IMR-90 (cell line): Measurements from ENCODE around the gene LTBP1. TPM values are rescaled to one million over a fixed set of nuclear protein-coding genes. Genes with fewer than 3 reads are reported as not detected.

ENCODE experiments used
- ATAC-seq: fragments of 200-7000 bp; cut with Tn5 transposase; 2 replicates; pipeline ENCODE4 v1.9.1; 2020; ENCODE audit warnings: low read depth, mild to moderate bottlenecking, moderate library complexity
- BruUV-seq: library from RNA; stranded (reverse); fragments of 400-500 nt; replicated peaks from 2 replicates; lab custom pipeline; 2021; lab: Mats Ljungman, UMichigan
- CTCF ChIA-PET: fragments of 300-600 bp; formaldehyde crosslinking; extraction: SDS; loops from one replicate; lab custom pipeline; 2021; ENCODE audit warnings: antibody characterized with exemption; lab: Yijun Ruan, JAX
- POLR2A ChIA-PET: fragments of 300-600 bp; sonication (Branson Sonifier 250); formaldehyde crosslinking; loops from one replicate; lab custom pipeline; 2022; ENCODE audit warnings: antibody characterized with exemption; ENCODE audit not compliant: unreplicated experiment; lab: Charles Lee
- DNase-seq: peaks from one replicate; pipeline ENCODE4 v3.0.0; 2013
- H2AFZ ChIP-seq: replicated peaks from 2 replicates; pipeline ENCODE3; 2013; ENCODE audit warnings: low read length, mild to moderate bottlenecking; ENCODE audit not compliant: poor library complexity
- H2AK5ac ChIP-seq: 2 replicates; pipeline ENCODE4 v1.6.1; 2013; ENCODE audit warnings: low read depth, low read length, inconsistent platforms
- H2AK9ac ChIP-seq: replicated peaks from 2 replicates; pipeline ENCODE3; 2013; ENCODE audit warnings: mild to moderate bottlenecking, low read depth, low read length, moderate library complexity; ENCODE audit not compliant: poor library complexity
- H2BK120ac ChIP-seq: 2 replicates; pipeline ENCODE4 v1.6.1; 2013; ENCODE audit warnings: low read depth, low read length, inconsistent platforms
- H2BK15ac ChIP-seq: 3 replicates; pipeline ENCODE4 v1.6.1; 2013; ENCODE audit warnings: low read depth, low read length, inconsistent platforms
- H2BK20ac ChIP-seq: 2 replicates; pipeline ENCODE4 v1.6.1; 2013; ENCODE audit warnings: low read depth, mild to moderate bottlenecking, inconsistent platforms, low read length, moderate library complexity
- H2BK5ac ChIP-seq: 2 replicates; pipeline ENCODE4 v1.6.1; 2013; ENCODE audit warnings: mild to moderate bottlenecking, low read depth, low read length, inconsistent platforms; ENCODE audit not compliant: poor library complexity, severe bottlenecking
- H3K14ac ChIP-seq: replicated peaks from 2 replicates; pipeline ENCODE4 v1.6.1; 2013; ENCODE audit warnings: low read depth, low read length, inconsistent platforms
- H3K18ac ChIP-seq: 2 replicates; pipeline ENCODE4 v1.6.1; 2013; ENCODE audit warnings: low read depth, low read length, control low read depth
- H3K23ac ChIP-seq: 2 replicates; pipeline ENCODE4 v1.6.1; 2013; ENCODE audit warnings: low read depth, low read length, inconsistent platforms
- H3K27ac ChIP-seq: 2 replicates; pipeline ENCODE4 v1.5.1; 2013; ENCODE audit warnings: mild to moderate bottlenecking, control low read depth, low read length; ENCODE audit not compliant: insufficient read depth
- H3K27me3 ChIP-seq: 2 replicates; pipeline ENCODE4 v1.6.1; 2013; ENCODE audit warnings: low read length; ENCODE audit not compliant: control insufficient read depth, insufficient read depth
- H3K36me3 ChIP-seq: 2 replicates; pipeline ENCODE4 v1.6.1; 2013; ENCODE audit warnings: low read length, mixed read lengths; ENCODE audit not compliant: control insufficient read depth, insufficient read depth
- H3K4ac ChIP-seq: 2 replicates; pipeline ENCODE4 v1.6.1; 2013; ENCODE audit warnings: low read depth, low read length, inconsistent platforms
- H3K4me1 ChIP-seq: 2 replicates; pipeline ENCODE4 v1.6.1; 2013; ENCODE audit warnings: low read length, mixed read lengths; ENCODE audit not compliant: control insufficient read depth, insufficient read depth
- H3K4me2 ChIP-seq: 2 replicates; pipeline ENCODE4 v1.6.1; 2013; ENCODE audit warnings: low read depth, mild to moderate bottlenecking, control low read depth, low read length, moderate library complexity
- H3K4me3 ChIP-seq: 2 replicates; pipeline ENCODE4 v1.5.1; 2013; ENCODE audit warnings: low read depth, mild to moderate bottlenecking, control low read depth, low read length, moderate library complexity; ENCODE audit not compliant: insufficient read depth
- H3K56ac ChIP-seq: 2 replicates; pipeline ENCODE4 v1.6.1; 2013; ENCODE audit warnings: low read length, inconsistent platforms; ENCODE audit not compliant: insufficient read depth; ENCODE audit errors: extremely low read depth
- H3K79me1 ChIP-seq, 2 experiments: 2 replicates each; pipeline ENCODE4 v1.6.1; 2013; ENCODE audit warnings: low read length in 2 of 2, inconsistent platforms in 1 of 2, low read depth in 1 of 2
- H3K9ac ChIP-seq: 2 replicates; pipeline ENCODE4 v1.6.1; 2013; ENCODE audit warnings: low read depth, low read length, control low read depth
- H3K9me1 ChIP-seq: 2 replicates; pipeline ENCODE4 v1.6.1; 2013; ENCODE audit warnings: low read length, inconsistent platforms; ENCODE audit not compliant: insufficient read depth
- H3K9me3 ChIP-seq: 2 replicates; pipeline ENCODE4 v1.6.1; 2013; ENCODE audit warnings: low read length; ENCODE audit not compliant: control insufficient read depth, insufficient read depth
- H4K20me1 ChIP-seq: 2 replicates; pipeline ENCODE4 v1.6.1; 2013; ENCODE audit warnings: low read length, inconsistent platforms; ENCODE audit not compliant: insufficient read depth
- H4K5ac ChIP-seq: 2 replicates; pipeline ENCODE4 v1.6.1; 2013; ENCODE audit warnings: mild to moderate bottlenecking, low read depth, low read length, control low read depth
- H4K8ac ChIP-seq, 2 experiments: 2 replicates each; pipeline ENCODE4 v1.6.1; 2013; ENCODE audit warnings: low read depth in 2 of 2, low read length in 2 of 2, control low read depth in 1 of 2, inconsistent platforms in 1 of 2
- H4K91ac ChIP-seq: 2 replicates; pipeline ENCODE4 v1.6.1; 2013; ENCODE audit warnings: low read depth, low read length, inconsistent platforms; ENCODE audit not compliant: insufficient read depth
- CTCF ChIP-seq: conservative IDR thresholded peaks from 2 replicates; pipeline ENCODE4 v1.5.1; 2012; ENCODE audit warnings: mild to moderate bottlenecking, low read depth, low read length, improper control_type of control experiment
- MAFK ChIP-seq: IDR thresholded peaks from 2 replicates; pipeline ENCODE4 v1.6.1; 2012; ENCODE audit warnings: low read depth, low read length, improper control_type of control experiment
- MAZ ChIP-seq: IDR thresholded peaks from 2 replicates; pipeline ENCODE4 v1.6.1; 2012; ENCODE audit warnings: low read depth, mild to moderate bottlenecking, low read length, improper control_type of control experiment, moderate library complexity, borderline replicate concordance
- WGBS, 2 experiments: methylation state at CpG; one replicate each; pipeline versions ENCODE4 v1.1.5 to v1.1.7; 2013; ENCODE audit warnings: missing lambda C conversion rate in 2 of 2; ENCODE audit not compliant: insufficient read length in 1 of 2; ENCODE audit errors: extremely low coverage in 2 of 2; 5-methylcytosine and 5-hydroxymethylcytosine counted together
- dilution Hi-C: fragments of 300-500 bp; cut with HindIII; formaldehyde crosslinking; loops from one replicate; pipeline ENCODE4 v1.14.3; 2018; ENCODE audit warnings: low sequenced_read_pairs; ENCODE audit not compliant: unreplicated experiment
- in situ Hi-C: fragments of 300-500 bp; cut with MboI; formaldehyde crosslinking; loops from 3 replicates; pipeline ENCODE4 v1.14.3; 2019; ENCODE audit warnings: low sequenced_read_pairs, inconsistent platforms, mixed read lengths
- intact Hi-C: fragments of 100-400 bp; cut with micrococcal nuclease; formaldehyde crosslinking; loops from 2 replicates; pipeline ENCODE4 v1.10.0; 2022
- polyA plus RNA-seq, 3 experiments: library from polyadenylated mRNA; depleted of rRNA; stranded (reverse); fragments of >200 nt; gene quantifications; 2 replicates each; pipeline ENCODE4 v1.2.3, GENCODE V29; 2012; ENCODE audit warnings: low replicate concordance in 1 of 3
- total RNA-seq: library from RNA; depleted of rRNA; stranded (reverse); fragments of >200 nt; gene quantifications from 2 replicates; pipeline ENCODE4 v1.2.3, GENCODE V29; 2012

Gene LTBP1
- total and polyA plus RNA-seq, 2 of the 4 experiments (the other 2 are of a cell fraction), result 235 to 326 TPM

DNA sequence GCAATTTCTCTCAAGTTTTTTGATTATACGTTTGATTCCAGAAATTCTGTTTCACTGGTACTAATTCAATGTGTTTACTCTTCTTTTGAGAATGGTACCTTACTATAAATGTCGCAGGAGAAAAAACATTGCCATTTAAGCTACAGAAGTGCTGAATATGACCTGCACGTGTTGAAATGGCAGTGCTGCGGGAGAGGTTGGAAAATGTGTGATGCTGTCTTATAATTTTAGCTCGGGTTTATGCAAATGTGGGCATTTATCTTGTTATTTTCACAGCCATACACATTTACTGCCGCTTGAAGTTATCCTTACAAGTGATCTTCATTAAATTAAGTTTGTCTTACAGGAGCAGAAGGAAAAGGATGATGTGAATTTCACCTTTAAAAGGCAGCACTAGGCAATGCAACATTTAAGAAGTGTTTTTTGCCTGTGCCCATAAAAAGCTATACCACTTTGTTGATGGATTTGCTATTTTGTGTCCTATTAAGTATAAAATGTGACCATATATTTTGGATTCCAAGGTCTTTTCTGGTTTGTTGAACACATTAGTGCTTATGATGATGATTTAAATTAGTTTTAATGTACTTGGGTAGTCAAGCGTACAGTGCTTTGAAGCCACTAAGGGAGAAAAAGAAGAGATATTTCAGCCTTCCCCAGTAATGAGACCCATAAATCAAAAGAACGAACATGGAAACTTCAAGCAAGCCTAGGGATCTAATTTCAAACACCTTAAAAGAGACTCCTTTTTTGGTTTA, 112.1 kb downstream of the LTBP1 start:
- Histone ChIP-seq H3K23ac (no peak overlapping the region), H2BK5ac (no peak overlapping the region), H3K18ac (no peak overlapping the region), H2AK9ac (no peak overlapping the region), H2BK15ac (no peak overlapping the region), H3K56ac (no peak overlapping the region), H3K4me2 (no peak overlapping the region), H3K4me1 (peaks cover 6% of the 10 kb centered on the region; the same call in 1 of the 2 replicates), H4K91ac (no peak overlapping the region), H3K27me3 (no peaks in the 10 kb centered on the region), H3K79me1 (peaks cover 6 to 10% of the 10 kb centered on the region in 2 experiments), H3K14ac (no peak overlapping the region), H3K4ac (no peak overlapping the region), H4K8ac (no peak overlapping the region), H3K4me3 (no peak overlapping the region), H2BK20ac (no peak overlapping the region), H2AFZ (no peak overlapping the region), H2AK5ac (no peak overlapping the region), H4K5ac (no peak overlapping the region), H3K27ac (no peak overlapping the region), H4K20me1 (no peaks in the 10 kb centered on the region), H3K9me3 (peaks cover 4% of the 10 kb centered on the region; the same call in 1 of the 2 replicates), H3K9ac (no peak overlapping the region), H2BK120ac (no peak overlapping the region), H3K36me3 (peaks cover 4% of the 10 kb centered on the region; the same call in 1 of the 2 replicates), H3K9me1 (0 out of 2 replicates have a peak, but pooled peaks cover 2% of the 10 kb centered on the region)
- peak; percentile 20; the same call in 1 of the 2 replicates for TF ChIP-seq MAFK
- TF ChIP-seq CTCF, result no peak
- TF ChIP-seq MAZ, result no peak
- dilution Hi-C loops, result no loop called here
- ATAC-seq (no peak), DNase-seq (no peak)
- POLR2A ChIA-PET, result no interaction called here
- in situ Hi-C loops, result no loop called here
- intact Hi-C loops, result no loop called here
- WGBS, 2 experiments, result 100% methylated on average over 1 of the region's 8 CpGs; no CpG with 5 or more reads in 1 of the 2 experiments
- CTCF ChIA-PET, result interaction anchor here (0.9 kb wide), 1 partner anchor 37 kb away, joined by 3 read pairs; no protein-coding TSS in a partner anchor
- BruUV-seq, result no TSS peak
